ENCODE results near the gene SELENOF. TPM values are rescaled to one million over a fixed set of nuclear protein-coding genes. Genes with fewer than 3 reads are reported as not detected.
"Not testable (repeated sequence)": the region's sequence is repeated elsewhere in the genome, so short reads cannot be mapped to it uniquely, and the experiment has no call there.

Gene SELENOF
- total RNA-seq, 1 donor from 2014 or later = 193 TPM

- DNase-seq (ENCODE audit: low read depth, low spot score) = no peak
Measured at GRCh38 chr1:86858524-86859261, 55.2 kb downstream of the SELENOF start.

- no peak for DNase-seq (ENCODE audit: low read depth, low spot score)
Measured at GRCh38 chr1:86856196-86856595, 57.7 kb downstream of the SELENOF start.

GRCh38 chr1:86854352-86854751 is 59.6 kb downstream of the SELENOF start:
- no peak for DNase-seq (ENCODE audit: low read depth, low spot score)

GRCh38 chr1:86852782-86853408 is 61.0 kb downstream of the SELENOF start:
- no peak for DNase-seq (ENCODE audit: low read depth, low spot score)

- no peak for DNase-seq (ENCODE audit: low read depth, low spot score)
Measured at GRCh38 chr1:86852289-86852688, 61.6 kb downstream of the SELENOF start.

- no peak for DNase-seq (ENCODE audit: low read depth, low spot score)
Measured at GRCh38 chr1:86849756-86850155, 64.2 kb downstream of the SELENOF start.

GRCh38 chr1:86848654-86849053 is 65.3 kb downstream of the SELENOF start:
- no peak for DNase-seq (ENCODE audit: low read depth, low spot score)

- DNase-seq (ENCODE audit: low read depth, low spot score) = no peak
Measured at GRCh38 chr1:86846164-86846647, 67.7 kb downstream of the SELENOF start.

- no peak for DNase-seq (ENCODE audit: low read depth, low spot score)
Measured at GRCh38 chr1:86845514-86845913, 68.4 kb downstream of the SELENOF start.

GRCh38 chr1:86841116-86841515 is 72.8 kb downstream of the SELENOF start:
- DNase-seq (ENCODE audit: low read depth, low spot score) = no peak

GRCh38 chr1:86833461-86834215 is 80.3 kb downstream of the SELENOF start:
- peak; percentile 67 for DNase-seq (ENCODE audit: low read depth, low spot score)

GRCh38 chr1:86832433-86832832 is 81.5 kb downstream of the SELENOF start:
- DNase-seq (ENCODE audit: low read depth, low spot score) = no peak

- DNase-seq (ENCODE audit: low read depth, low spot score) = no peak
Measured at GRCh38 chr1:86829321-86829720, 84.6 kb downstream of the SELENOF start.

GRCh38 chr1:86828024-86828423 is 85.9 kb downstream of the SELENOF start:
- no peak for DNase-seq (ENCODE audit: low read depth, low spot score)

- DNase-seq (ENCODE audit: low read depth, low spot score) = no peak
Measured at GRCh38 chr1:86826856-86827255, 87.1 kb downstream of the SELENOF start.

GRCh38 chr1:86825319-86825718 is 88.6 kb downstream of the SELENOF start:
- DNase-seq (ENCODE audit: low read depth, low spot score) = no peak

GRCh38 chr1:86823821-86824500 is 90.0 kb downstream of the SELENOF start:
- DNase-seq (ENCODE audit: low read depth, low spot score) = no peak

GRCh38 chr1:86823386-86823785 is 90.5 kb downstream of the SELENOF start:
- no peak for DNase-seq (ENCODE audit: low read depth, low spot score)

- no peak for DNase-seq (ENCODE audit: low read depth, low spot score)
Measured at GRCh38 chr1:86822459-86822858, 91.5 kb downstream of the SELENOF start.

- no peak for DNase-seq (ENCODE audit: low read depth, low spot score)
Measured at GRCh38 chr1:86821956-86822355, 92.0 kb downstream of the SELENOF start.

- not testable (repeated sequence) for DNase-seq (ENCODE audit: low read depth, low spot score)
Measured at GRCh38 chr1:86819970-86820369, 94.0 kb downstream of the SELENOF start.
